Karpas-422 (cell line): Measurements from ENCODE around the gene CCN5. TPM values are rescaled to one million over a fixed set of nuclear protein-coding genes. Genes with fewer than 3 reads are reported as not detected.

ENCODE experiments used
- DNase-seq: peaks from one replicate; pipeline ENCODE4 v3.0.0-alpha.2; 2015
- H2AFZ ChIP-seq: fragments of 200-600 bp; sonication (generic); 2 replicates; pipeline ENCODE4 v1.6.1; 2014; ENCODE audit warnings: antibody characterized with exemption, low read length, mixed read lengths
- H3K27ac ChIP-seq: fragments of 200-600 bp; sonication (generic); 2 replicates; pipeline ENCODE4 v1.5.1; 2014; ENCODE audit warnings: mild to moderate bottlenecking, low read length, moderate library complexity
- H3K27me3 ChIP-seq: fragments of 200-600 bp; sonication (generic); 2 replicates; pipeline ENCODE4 v1.6.1; 2014; ENCODE audit warnings: low read length, mixed read lengths
- H3K36me3 ChIP-seq: fragments of 200-600 bp; sonication (generic); 2 replicates; pipeline ENCODE4 v1.6.1; 2014; ENCODE audit warnings: low read length, mixed read lengths; ENCODE audit not compliant: insufficient read depth
- H3K4me1 ChIP-seq: fragments of 200-600 bp; sonication (generic); 2 replicates; pipeline ENCODE4 v1.6.1; 2014; ENCODE audit warnings: mild to moderate bottlenecking, low read length, mixed read lengths
- H3K4me2 ChIP-seq: fragments of 200-600 bp; sonication (generic); 2 replicates; pipeline ENCODE4 v1.6.1; 2014; ENCODE audit warnings: low read length, low read depth, mild to moderate bottlenecking; ENCODE audit not compliant: poor library complexity, severe bottlenecking
- H3K4me3 ChIP-seq: fragments of 200-600 bp; sonication (generic); 2 replicates; pipeline ENCODE4 v1.5.1; 2014; ENCODE audit warnings: mild to moderate bottlenecking, antibody characterized with exemption, low read length, mixed read lengths
- H3K79me2 ChIP-seq: fragments of 200-600 bp; sonication (generic); 2 replicates; pipeline ENCODE4 v1.6.1; 2014; ENCODE audit warnings: mild to moderate bottlenecking, low read length, mixed read lengths
- H3K9ac ChIP-seq: fragments of 200-600 bp; sonication (generic); 2 replicates; pipeline ENCODE4 v1.6.0; 2014; ENCODE audit warnings: low read length
- H3K9me2 ChIP-seq: fragments of 200-600 bp; sonication (generic), shearing (Covaris generic); replicated peaks from 2 replicates; pipeline ENCODE4 v1.6.0; 2014; ENCODE audit warnings: mild to moderate bottlenecking, low read length, moderate library complexity; ENCODE audit not compliant: insufficient read depth
- H3K9me3 ChIP-seq: fragments of 300-700, 200-600 bp; sonication (generic); 2 replicates; pipeline ENCODE4 v1.6.1; 2014; ENCODE audit warnings: low read length, mixed read lengths
- H4K20me1 ChIP-seq: fragments of 200-600 bp; sonication (generic); 2 replicates; pipeline ENCODE4 v1.6.1; 2014; ENCODE audit warnings: mild to moderate bottlenecking, antibody characterized with exemption, low read length, low read depth; ENCODE audit not compliant: insufficient read depth
- total RNA-seq: library from RNA; depleted of rRNA; stranded (reverse); fragments of >200 nt; shearing (Covaris generic); gene quantifications from 2 replicates; pipeline ENCODE4 v1.2.3, GENCODE V29; 2014; ENCODE audit warnings: low replicate concordance

The CCN5 gene
- total RNA-seq, 1 experiment from 2014 or later, result not detected

- Histone ChIP-seq H3K4me3 (no peak overlapping the region), H3K27ac (no peak overlapping the region), H3K9me2 (no peaks in the 10 kb centered on the region), H3K79me2 (no peaks in the 10 kb centered on the region), H4K20me1 (no peaks in the 10 kb centered on the region), H3K4me2 (no peak overlapping the region), H3K4me1 (no peaks in the 10 kb centered on the region), H3K9ac (no peak overlapping the region), H3K36me3 (no peaks in the 10 kb centered on the region), H3K27me3 (no peaks in the 10 kb centered on the region), H2AFZ (no peak overlapping the region), H3K9me3 (no peaks in the 10 kb centered on the region)
- no peak for DNase-seq
These were observed 8.2 kb downstream of the CCN5 start for GRCh38 chr20:44723391-44723790.

GRCh38 chr20:44723798-44724362 is 8.7 kb downstream of the CCN5 start:
- no peak overlapping the region for H3K9ac ChIP-seq
- H3K4me3 ChIP-seq, result no peak overlapping the region
- H3K9me2 ChIP-seq, result no peaks in the 10 kb centered on the region
- H3K27ac ChIP-seq, result no peak overlapping the region
- no peaks in the 10 kb centered on the region for H3K9me3 ChIP-seq
- H3K79me2 ChIP-seq, result no peaks in the 10 kb centered on the region
- no peaks in the 10 kb centered on the region for H4K20me1 ChIP-seq
- no peak overlapping the region for H2AFZ ChIP-seq
- no peaks in the 10 kb centered on the region for H3K36me3 ChIP-seq
- H3K4me2 ChIP-seq, result no peak overlapping the region
- no peaks in the 10 kb centered on the region for H3K4me1 ChIP-seq
- H3K27me3 ChIP-seq, result no peaks in the 10 kb centered on the region
- no peak for DNase-seq

DNA sequence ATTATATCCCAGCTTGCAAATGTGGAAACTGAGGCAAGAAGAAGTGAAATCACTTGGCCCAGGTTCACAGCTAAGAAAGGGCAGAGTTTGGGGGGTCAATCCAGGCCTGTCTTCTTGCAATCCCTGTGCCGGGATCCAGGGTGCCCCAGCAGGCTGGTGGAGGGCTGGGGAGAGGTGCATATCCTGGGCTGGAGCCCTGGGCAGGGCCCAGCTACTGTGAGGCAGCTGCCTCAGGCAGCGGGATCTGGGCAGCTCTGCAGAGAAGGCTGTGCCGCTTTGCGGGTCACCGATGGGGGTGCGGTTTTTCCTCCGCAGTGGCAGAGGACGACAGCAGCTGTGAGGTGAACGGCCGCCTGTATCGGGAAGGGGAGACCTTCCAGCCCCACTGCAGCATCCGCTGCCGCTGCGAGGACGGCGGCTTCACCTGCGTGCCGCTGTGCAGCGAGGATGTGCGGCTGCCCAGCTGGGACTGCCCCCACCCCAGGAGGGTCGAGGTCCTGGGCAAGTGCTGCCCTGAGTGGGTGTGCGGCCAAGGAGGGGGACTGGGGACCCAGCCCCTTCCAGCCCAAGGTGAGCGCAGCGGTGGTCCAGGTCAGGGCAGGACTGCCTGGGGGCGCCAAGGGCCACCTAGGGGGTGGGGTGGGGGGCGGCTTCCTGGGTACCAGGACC is 9.4 kb downstream of the CCN5 start:
- Histone ChIP-seq H3K9me3 (no peaks in the 10 kb centered on the region), H3K4me3 (no peak overlapping the region), H3K36me3 (no peaks in the 10 kb centered on the region), H3K79me2 (no peaks in the 10 kb centered on the region), H3K4me1 (no peaks in the 10 kb centered on the region), H3K9me2 (no peaks in the 10 kb centered on the region), H3K27me3 (no peaks in the 10 kb centered on the region), H4K20me1 (no peaks in the 10 kb centered on the region), H3K4me2 (no peak overlapping the region), H2AFZ (no peak overlapping the region), H3K9ac (no peak overlapping the region), H3K27ac (no peak overlapping the region)
- no peak for DNase-seq

GRCh38 chr20:44725837-44726236 is 10.7 kb downstream of the CCN5 start:
- H3K9me2 ChIP-seq, result no peaks in the 10 kb centered on the region
- no peaks in the 10 kb centered on the region for H3K9me3 ChIP-seq
- no peak overlapping the region for H3K27ac ChIP-seq
- no peaks in the 10 kb centered on the region for H3K4me1 ChIP-seq
- H2AFZ ChIP-seq, result no peak overlapping the region
- no peak overlapping the region for H3K4me2 ChIP-seq
- DNase-seq, result no peak
- no peak overlapping the region for H3K4me3 ChIP-seq
- no peaks in the 10 kb centered on the region for H4K20me1 ChIP-seq
- H3K27me3 ChIP-seq, result no peaks in the 10 kb centered on the region
- no peaks in the 10 kb centered on the region for H3K79me2 ChIP-seq
- H3K9ac ChIP-seq, result no peak overlapping the region
- no peaks in the 10 kb centered on the region for H3K36me3 ChIP-seq

DNA sequence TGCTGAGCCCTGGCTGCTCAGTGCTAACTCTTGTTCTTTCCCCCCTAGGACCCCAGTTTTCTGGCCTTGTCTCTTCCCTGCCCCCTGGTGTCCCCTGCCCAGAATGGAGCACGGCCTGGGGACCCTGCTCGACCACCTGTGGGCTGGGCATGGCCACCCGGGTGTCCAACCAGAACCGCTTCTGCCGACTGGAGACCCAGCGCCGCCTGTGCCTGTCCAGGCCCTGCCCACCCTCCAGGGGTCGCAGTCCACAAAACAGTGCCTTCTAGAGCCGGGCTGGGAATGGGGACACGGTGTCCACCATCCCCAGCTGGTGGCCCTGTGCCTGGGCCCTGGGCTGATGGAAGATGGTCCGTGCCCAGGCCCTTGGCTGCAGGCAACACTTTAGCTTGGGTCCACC is 11.9 kb downstream of the CCN5 start:
- Histone ChIP-seq H4K20me1 (no peaks in the 10 kb centered on the region), H3K9ac (no peak overlapping the region), H3K4me3 (no peak overlapping the region), H2AFZ (no peak overlapping the region), H3K27me3 (no peaks in the 10 kb centered on the region), H3K36me3 (no peaks in the 10 kb centered on the region), H3K9me2 (no peaks in the 10 kb centered on the region), H3K79me2 (no peaks in the 10 kb centered on the region), H3K4me1 (no peaks in the 10 kb centered on the region), H3K27ac (no peak overlapping the region), H3K4me2 (no peak overlapping the region), H3K9me3 (no peaks in the 10 kb centered on the region)
- DNase-seq, result no peak

- Histone ChIP-seq H3K4me2 (no peak overlapping the region), H3K4me1 (no peaks in the 10 kb centered on the region), H3K9me2 (no peaks in the 10 kb centered on the region), H3K4me3 (no peak overlapping the region), H3K27ac (no peak overlapping the region), H3K79me2 (no peaks in the 10 kb centered on the region), H2AFZ (no peak overlapping the region), H3K9ac (no peak overlapping the region), H3K27me3 (no peaks in the 10 kb centered on the region), H3K9me3 (no peaks in the 10 kb centered on the region), H4K20me1 (no peaks in the 10 kb centered on the region), H3K36me3 (no peaks in the 10 kb centered on the region)
- DNase-seq, result no peak
These were observed 12.5 kb downstream of the CCN5 start for GRCh38 chr20:44727651-44728050.

DNA sequence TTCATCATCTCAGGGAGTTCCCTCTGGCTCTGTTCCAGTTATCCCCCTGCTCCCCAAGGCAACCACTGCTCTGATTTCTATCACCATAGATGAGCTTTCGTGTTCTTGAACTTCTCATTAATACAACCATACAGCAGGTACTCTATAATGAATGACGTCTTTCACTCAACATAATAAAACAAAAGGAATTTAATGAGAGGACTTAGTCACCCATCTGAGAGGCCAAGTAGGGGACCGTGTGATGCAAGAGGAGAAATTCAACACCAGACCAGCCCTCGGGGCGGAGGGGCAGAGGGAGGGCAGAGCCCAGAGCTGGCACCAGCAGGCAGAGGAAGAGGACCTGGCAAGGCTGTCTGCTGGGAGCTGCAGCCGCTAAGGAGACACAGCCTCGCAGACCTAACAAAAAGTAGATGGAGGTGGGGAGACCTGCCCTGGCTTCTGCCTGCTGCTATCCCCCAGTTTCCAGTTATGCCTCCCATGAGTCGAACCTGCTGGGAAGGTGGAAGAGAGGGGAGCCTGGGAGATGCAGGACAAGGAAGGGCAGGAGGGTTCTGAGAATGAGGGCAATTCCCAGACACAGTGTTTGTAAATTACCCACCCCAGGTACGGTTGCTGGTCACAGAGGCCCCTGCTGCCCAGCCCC is 13.8 kb downstream of the CCN5 start:
- Histone ChIP-seq H2AFZ (no peak overlapping the region), H4K20me1 (no peaks in the 10 kb centered on the region), H3K4me3 (no peak overlapping the region), H3K27me3 (no peaks in the 10 kb centered on the region), H3K36me3 (no peaks in the 10 kb centered on the region), H3K9me2 (no peaks in the 10 kb centered on the region), H3K79me2 (no peaks in the 10 kb centered on the region), H3K4me1 (no peaks in the 10 kb centered on the region), H3K4me2 (no peak overlapping the region), H3K9ac (no peak overlapping the region), H3K9me3 (no peaks in the 10 kb centered on the region), H3K27ac (no peak overlapping the region)
- DNase-seq, result no peak

GRCh38 chr20:44730441-44730840 is 15.3 kb downstream of the CCN5 start:
- Histone ChIP-seq H3K27ac (no peak overlapping the region), H3K9ac (no peak overlapping the region), H2AFZ (no peak overlapping the region)

More at GRCh38 chr20:44730441-44730840, 15.3 kb downstream of the CCN5 start:
- Histone ChIP-seq H3K9me3 (no peaks in the 10 kb centered on the region), H3K4me1 (no peaks in the 10 kb centered on the region), H3K4me3 (no peak overlapping the region), H4K20me1 (no peaks in the 10 kb centered on the region), H3K4me2 (no peak overlapping the region), H3K27me3 (no peaks in the 10 kb centered on the region), H3K9me2 (no peaks in the 10 kb centered on the region), H3K79me2 (no peaks in the 10 kb centered on the region), H3K36me3 (no peaks in the 10 kb centered on the region)
- no peak for DNase-seq
